Right ventricle myocardium inferior (tissue), 1 donor: ENCODE measurements around the gene SIPA1. TPM values are rescaled to one million over a fixed set of nuclear protein-coding genes. Genes with fewer than 3 reads are reported as not detected.

Experiments used
- ATAC-seq: fragments of 200-7000 bp; cut with Tn5 transposase; one replicate; pipeline ENCODE4 v1.9.1; 2020; ENCODE audit warnings: mild to moderate bottlenecking, moderate library complexity
- DNase-seq: peaks from one replicate; pipeline ENCODE4 v3.0.0; 2021; ENCODE audit errors: missing footprints
- intact Hi-C: fragments of 100-400 bp; cut with DNase I; formaldehyde crosslinking; loops from one replicate; pipeline ENCODE4 v1.11.0; 2022
- total RNA-seq: library from RNA; stranded (reverse); fragmentation: NEBNext Ultra II Directional; extraction: Animal tissue kit (Norgen Biotek cat#: 25700); gene quantifications from one replicate; pipeline ENCODE4 v1.2.1, GENCODE V29; 2021
- donor health status: DM: no; HTN: yes; CAD: no; lungs with severe emphysema.

The SIPA1 gene
- total RNA-seq, 1 donor from 2014 or later = 28.2 TPM

- intact Hi-C loops = no loop called here
- DNase-seq = no peak
- ATAC-seq = no peak
Measured at GRCh38 chr11:65618763-65619162, 19.1 kb upstream of the SIPA1 start.

- DNase-seq (no peak), ATAC-seq (no peak)
- intact Hi-C loops = no loop called here
Measured at GRCh38 chr11:65619281-65619928, 18.5 kb upstream of the SIPA1 start.

GRCh38 chr11:65620666-65621065, 17.2 kb upstream of the SIPA1 start:
- intact Hi-C loops = no loop called here
- ATAC-seq (no peak), DNase-seq (no peak)

- no peak for ATAC-seq
- DNase-seq = no peak
- intact Hi-C loops = no loop called here
Measured at GRCh38 chr11:65621460-65621859, 16.4 kb upstream of the SIPA1 start.

- intact Hi-C loops = no loop called here
- DNase-seq (no peak), ATAC-seq (no peak)
Measured at GRCh38 chr11:65622011-65622410, 15.9 kb upstream of the SIPA1 start.

GRCh38 chr11:65623177-65623576, 14.7 kb upstream of the SIPA1 start:
- DNase-seq (no peak), ATAC-seq (no peak)
- intact Hi-C loops = no loop called here

GRCh38 chr11:65623852-65624616, 13.9 kb upstream of the SIPA1 start:
- no peak for DNase-seq
- no peak for ATAC-seq
- intact Hi-C loops = no loop called here

GRCh38 chr11:65624931-65625627, 12.8 kb upstream of the SIPA1 start:
- intact Hi-C loops = no loop called here
- no peak for DNase-seq
- no peak for ATAC-seq

GRCh38 chr11:65625628-65626342, 12.1 kb upstream of the SIPA1 start:
- DNase-seq (peak; percentile 89), ATAC-seq (peak; percentile 80)
- intact Hi-C loops = no loop called here

- ATAC-seq (no peak), DNase-seq (no peak)
- intact Hi-C loops = no loop called here
Measured at GRCh38 chr11:65627202-65627601, 10.7 kb upstream of the SIPA1 start.

- no peak for ATAC-seq
- intact Hi-C loops = no loop called here
- DNase-seq = no peak
Measured at GRCh38 chr11:65629579-65629978, 8.3 kb upstream of the SIPA1 start.

- ATAC-seq (peak; percentile 30), DNase-seq (no peak)
- intact Hi-C loops = no loop called here
Measured at GRCh38 chr11:65630215-65630614, 7.7 kb upstream of the SIPA1 start.

GRCh38 chr11:65633390-65634108, 4.4 kb upstream of the SIPA1 start:
- no peak for DNase-seq
- ATAC-seq = no peak
- intact Hi-C loops = no loop called here

GRCh38 chr11:65634109-65634436, 3.8 kb upstream of the SIPA1 start:
- intact Hi-C loops = no loop called here
- no peak for ATAC-seq
- DNase-seq = no peak

GRCh38 chr11:65634440-65634839, 3.5 kb upstream of the SIPA1 start:
- ATAC-seq (no peak), DNase-seq (no peak)
- intact Hi-C loops = no loop called here

- DNase-seq (no peak), ATAC-seq (no peak)
- intact Hi-C loops = no loop called here
Measured at GRCh38 chr11:65634905-65635731, 2.8 kb upstream of the SIPA1 start.

GRCh38 chr11:65636108-65637031, 1.5 kb upstream of the SIPA1 start:
- ATAC-seq (no peak), DNase-seq (no peak)
- intact Hi-C loops = no loop called here
